HG02642 (cell line): Measurements from ENCODE around the gene LIMA1.
"Not testable (repeated sequence)": the region's sequence is repeated elsewhere in the genome, so short reads cannot be mapped to it uniquely, and the experiment has no call there.

Experiments
- ATAC-seq: cut with Tn5 transposase; IDR thresholded peaks from one replicate; pipeline ENCODE4 v1.9.1; 2021; ENCODE audit warnings: mild to moderate bottlenecking; ENCODE audit not compliant: unreplicated experiment, poor library complexity

Gene LIMA1

GRCh38 chr12:50249464-50250182 is 33.7 kb downstream of the LIMA1 start:
- ATAC-seq = no peak

- ATAC-seq = no peak
Observed at GRCh38 chr12:50248883-50249282, 34.4 kb downstream of the LIMA1 start.

- no peak for ATAC-seq
Observed at GRCh38 chr12:50248411-50248810, 34.9 kb downstream of the LIMA1 start.

- not testable (repeated sequence) for ATAC-seq
Observed at GRCh38 chr12:50247665-50248064, 35.7 kb downstream of the LIMA1 start.

GRCh38 chr12:50246873-50247612 is 36.3 kb downstream of the LIMA1 start:
- ATAC-seq = no peak

- no peak for ATAC-seq
Observed at GRCh38 chr12:50246197-50246865, 37.0 kb downstream of the LIMA1 start.

GRCh38 chr12:50243507-50243906 is 39.8 kb downstream of the LIMA1 start:
- no peak for ATAC-seq

- no peak for ATAC-seq
Observed at GRCh38 chr12:50242751-50243191, 40.5 kb downstream of the LIMA1 start.

- ATAC-seq = no peak
Observed at GRCh38 chr12:50241178-50241577, 42.1 kb downstream of the LIMA1 start.

- ATAC-seq = no peak
Observed at GRCh38 chr12:50240792-50241114, 42.6 kb downstream of the LIMA1 start.

- no peak for ATAC-seq
Observed at GRCh38 chr12:50240096-50240791, 43.1 kb downstream of the LIMA1 start.

- no peak for ATAC-seq
Observed at GRCh38 chr12:50239355-50239891, 43.9 kb downstream of the LIMA1 start.

GRCh38 chr12:50234347-50234746 is 49.0 kb downstream of the LIMA1 start:
- ATAC-seq = no peak

- ATAC-seq = no peak
Observed at GRCh38 chr12:50232771-50233209, 50.5 kb downstream of the LIMA1 start.

GRCh38 chr12:50232206-50232605 is 51.1 kb downstream of the LIMA1 start:
- ATAC-seq = no peak

- ATAC-seq = no peak
Observed at GRCh38 chr12:50231346-50231745, 52.0 kb downstream of the LIMA1 start.

GRCh38 chr12:50230217-50230616 is 53.1 kb downstream of the LIMA1 start:
- ATAC-seq = no peak

GRCh38 chr12:50224026-50224692 is 59.2 kb downstream of the LIMA1 start:
- ATAC-seq = no peak

GRCh38 chr12:50222275-50222783 is 61.0 kb downstream of the LIMA1 start:
- ATAC-seq = peak; percentile 34
